HG03432 (cell line): ENCODE measurements around the gene SCFD1.
"Not testable (repeated sequence)": the region's sequence is repeated elsewhere in the genome, so short reads cannot be mapped to it uniquely, and the experiment has no call there.

Source experiments
- ATAC-seq: cut with Tn5 transposase; IDR thresholded peaks from one replicate; pipeline ENCODE4 v1.9.1; 2021; ENCODE audit warnings: mild to moderate bottlenecking, moderate library complexity; ENCODE audit not compliant: unreplicated experiment

The SCFD1 gene

GRCh38 chr14:30673071-30673470, 51.0 kb downstream of the SCFD1 start:
- ATAC-seq = no peak

DNA sequence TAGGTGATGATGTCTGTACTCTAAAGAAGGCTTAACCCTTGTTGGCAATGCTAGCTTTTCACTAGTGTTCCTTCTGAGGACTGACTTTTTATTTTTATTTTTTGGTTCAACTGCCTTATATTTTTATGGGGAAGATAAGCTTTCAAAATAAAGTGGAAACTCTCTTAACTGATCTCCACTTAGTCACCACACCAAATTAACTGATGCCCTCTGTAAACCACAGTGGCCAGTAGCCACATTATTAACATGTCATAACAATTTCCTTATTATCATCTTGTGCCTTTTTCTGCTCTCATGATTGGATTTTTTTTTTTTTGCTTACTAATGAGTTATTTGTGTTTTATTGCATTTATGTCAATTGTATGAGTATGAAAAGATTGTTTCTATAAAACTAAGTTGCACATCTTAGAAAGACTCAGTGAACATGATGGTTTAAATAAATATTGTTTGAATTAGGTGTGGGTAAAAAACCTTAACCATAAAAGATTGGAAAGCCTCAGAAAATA, 56.9 kb downstream of the SCFD1 start:
- ATAC-seq = no peak

- ATAC-seq = no peak
These were observed 57.9 kb downstream of the SCFD1 start for GRCh38 chr14:30680036-30680435.

GRCh38 chr14:30680776-30681175, 58.7 kb downstream of the SCFD1 start:
- not testable (repeated sequence) for ATAC-seq

DNA sequence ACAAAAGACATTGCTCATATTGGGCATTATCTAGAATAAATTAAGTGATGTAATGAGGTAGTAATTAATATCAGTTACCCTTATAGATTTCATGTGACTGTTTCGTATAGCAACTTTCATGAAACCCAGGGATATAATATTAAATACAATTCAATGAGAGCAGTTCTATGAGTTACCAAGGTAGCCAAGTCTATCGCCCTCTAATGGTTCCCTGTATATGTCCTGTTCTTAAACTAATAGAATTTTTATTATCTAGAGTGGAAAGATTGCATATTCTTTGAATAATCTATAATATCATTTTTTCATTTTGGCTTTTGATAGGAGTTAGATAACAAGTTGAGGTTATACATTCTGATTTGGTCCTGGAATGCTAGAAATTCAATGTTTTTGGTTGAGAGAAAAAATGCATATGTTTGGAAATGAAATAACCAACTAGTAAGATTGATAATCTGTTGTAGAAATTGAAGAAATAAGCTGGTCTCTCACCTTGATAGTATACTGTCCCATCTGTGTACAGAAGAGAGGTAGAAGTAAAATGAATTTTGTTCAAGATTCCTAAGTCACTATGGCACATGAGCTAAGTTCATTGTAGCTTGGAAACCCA, 59.7 kb downstream of the SCFD1 start:
- ATAC-seq = no peak

DNA sequence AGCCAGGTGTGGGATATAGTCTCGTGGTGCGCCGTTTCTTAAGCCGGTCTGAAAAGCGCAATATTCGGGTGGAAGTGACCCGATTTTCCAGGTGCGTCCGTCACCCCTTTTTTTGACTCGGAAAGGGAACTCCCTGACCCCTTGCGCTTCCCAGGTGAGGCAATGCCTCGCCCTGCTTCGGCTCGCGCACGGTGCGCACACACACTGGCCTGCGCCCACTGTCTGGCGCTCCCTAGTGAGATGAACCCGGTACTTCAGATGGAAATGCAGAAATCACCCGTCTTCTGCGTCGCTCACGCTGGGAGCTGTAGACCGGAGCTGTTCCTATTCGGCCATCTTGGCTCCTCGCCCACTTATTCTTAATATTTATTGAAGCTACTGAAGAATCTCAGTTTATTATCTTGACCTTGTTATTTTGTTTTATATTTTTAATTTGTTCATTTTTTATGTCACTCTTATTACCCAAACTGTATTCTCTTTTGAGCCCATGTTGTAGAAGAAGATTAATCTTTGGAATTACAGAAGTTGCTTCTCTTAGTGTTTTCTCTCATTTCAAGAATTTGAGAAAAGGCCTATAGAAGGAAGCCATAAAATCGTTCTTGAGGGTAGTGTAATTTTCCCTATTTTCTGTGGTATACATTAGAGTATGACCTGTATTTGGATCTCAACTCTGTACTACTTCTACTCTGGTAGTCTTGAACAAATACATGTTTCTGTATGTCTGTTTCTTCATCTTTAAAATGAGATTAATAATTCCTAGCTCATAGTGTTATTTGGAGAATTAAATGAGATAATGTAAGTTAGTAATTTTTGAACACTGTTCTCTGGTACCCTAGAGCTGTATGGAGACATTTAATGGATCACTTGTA, 68.6 kb downstream of the SCFD1 start:
- ATAC-seq = not testable (repeated sequence)

DNA sequence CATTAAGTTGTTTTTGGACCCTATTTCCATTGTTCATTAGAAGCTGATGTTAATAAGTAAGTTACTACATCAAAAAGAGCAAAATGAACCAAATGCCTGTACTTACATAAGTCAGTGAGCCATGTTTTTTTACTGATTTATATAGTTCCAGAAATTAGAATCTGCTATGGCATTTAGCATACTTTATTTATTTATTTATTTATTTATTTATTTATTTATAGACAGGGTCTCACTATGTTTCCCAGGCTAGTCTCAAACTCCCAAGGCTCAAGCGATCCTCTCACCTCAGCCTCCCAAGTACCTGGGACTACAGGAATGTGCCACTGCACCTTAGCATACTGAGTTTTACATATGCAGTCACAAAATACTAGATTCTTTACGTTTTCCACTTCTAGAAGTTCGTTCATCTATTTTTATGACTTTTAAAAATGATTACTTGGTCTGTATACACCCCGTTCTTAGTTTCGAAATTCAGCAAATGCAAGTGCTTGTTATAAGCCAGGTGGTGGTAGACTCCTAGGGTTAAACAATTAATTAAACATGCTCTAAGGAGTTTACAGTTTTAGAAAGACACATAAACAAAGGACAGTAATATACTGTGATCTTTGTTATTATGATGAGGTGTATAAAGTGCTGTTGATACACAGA, 69.8 kb downstream of the SCFD1 start:
- ATAC-seq = no peak

DNA sequence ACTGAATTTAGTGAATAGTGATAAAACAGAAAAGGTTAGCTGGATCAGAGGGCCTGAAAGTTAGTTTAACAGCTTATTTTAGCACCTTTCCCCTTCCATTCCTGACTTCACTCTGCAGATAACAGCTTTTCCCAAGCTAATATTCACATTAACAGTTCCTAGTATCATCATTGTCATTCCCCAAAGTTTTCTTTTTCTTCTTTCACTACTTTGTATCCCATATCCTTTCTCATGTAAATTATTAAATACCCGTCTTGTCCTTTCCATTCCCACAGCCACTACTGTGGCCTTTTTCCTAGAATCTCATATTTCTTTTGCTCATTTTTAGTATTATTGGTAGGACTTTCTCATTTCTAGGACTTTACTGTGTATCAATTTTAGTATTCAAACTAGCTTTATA, 70.5 kb downstream of the SCFD1 start:
- ATAC-seq = no peak

- no peak for ATAC-seq
These were observed 76.3 kb downstream of the SCFD1 start for GRCh38 chr14:30698463-30698862.

DNA sequence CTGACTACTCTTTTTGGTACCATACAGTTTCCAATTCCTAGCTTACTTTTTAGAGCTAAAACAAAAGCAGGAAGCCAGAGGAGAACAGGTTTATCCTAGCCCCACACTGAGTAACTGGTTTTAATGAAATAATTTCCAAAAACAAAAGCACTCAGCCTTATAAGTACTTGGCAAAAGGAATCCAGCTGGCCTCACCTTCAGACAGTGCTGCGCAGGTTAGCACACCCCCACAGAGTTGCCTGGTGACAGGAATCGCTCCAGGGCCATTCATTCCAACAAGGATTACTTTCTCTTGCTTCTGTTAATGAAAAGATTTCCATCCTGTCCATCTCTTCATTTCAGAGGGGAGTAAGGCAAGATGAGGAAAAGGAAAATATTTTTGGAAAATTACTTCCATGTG, 84.6 kb downstream of the SCFD1 start:
- no peak for ATAC-seq

- no peak for ATAC-seq
These were observed 86.0 kb downstream of the SCFD1 start for GRCh38 chr14:30708157-30708556.

GRCh38 chr14:30709201-30709600, 87.1 kb downstream of the SCFD1 start:
- ATAC-seq = no peak

GRCh38 chr14:30710876-30711275, 88.8 kb downstream of the SCFD1 start:
- no peak for ATAC-seq

GRCh38 chr14:30719137-30719536, 97.0 kb downstream of the SCFD1 start:
- ATAC-seq = no peak

DNA sequence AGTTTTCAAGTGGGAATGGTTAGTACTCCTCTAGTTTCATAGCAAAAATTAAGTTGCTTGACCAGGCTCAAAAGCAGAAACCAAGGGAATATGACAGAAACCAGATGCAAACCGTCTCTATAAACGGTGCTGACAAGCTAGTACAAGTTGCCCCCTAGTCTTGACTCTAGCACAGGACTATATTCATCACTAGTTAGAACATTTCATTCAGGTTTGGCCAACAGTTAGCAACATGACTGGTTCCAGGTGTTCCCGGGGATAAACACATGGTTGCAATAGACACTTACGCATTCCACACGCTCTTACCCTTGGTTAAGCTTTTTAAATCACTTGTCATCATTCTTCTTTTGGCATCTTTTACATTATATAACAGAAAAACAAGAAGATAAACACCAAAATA, 103.6 kb downstream of the SCFD1 start:
- ATAC-seq = no peak

- ATAC-seq = no peak
These were observed 106.4 kb downstream of the SCFD1 start for GRCh38 chr14:30728471-30728870.

DNA sequence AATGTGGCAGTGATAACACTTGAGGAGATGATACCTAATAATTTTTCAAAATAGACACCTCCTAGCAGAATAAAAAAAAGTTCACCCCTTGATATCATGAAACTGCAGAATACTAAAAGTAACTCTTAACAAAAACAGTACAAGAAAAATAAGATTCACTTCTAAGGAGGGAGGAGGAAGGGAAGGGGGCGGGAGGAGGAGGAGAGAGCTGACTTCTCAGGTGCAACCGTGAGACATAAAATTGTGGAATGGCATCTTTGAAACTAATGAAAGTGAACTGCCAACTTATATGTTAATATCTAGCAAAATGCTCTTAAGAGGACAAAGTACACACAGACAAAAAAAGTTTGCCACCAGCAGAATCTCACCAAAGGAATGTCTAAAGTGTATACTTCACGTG, 115.8 kb downstream of the SCFD1 start:
- ATAC-seq = no peak

DNA sequence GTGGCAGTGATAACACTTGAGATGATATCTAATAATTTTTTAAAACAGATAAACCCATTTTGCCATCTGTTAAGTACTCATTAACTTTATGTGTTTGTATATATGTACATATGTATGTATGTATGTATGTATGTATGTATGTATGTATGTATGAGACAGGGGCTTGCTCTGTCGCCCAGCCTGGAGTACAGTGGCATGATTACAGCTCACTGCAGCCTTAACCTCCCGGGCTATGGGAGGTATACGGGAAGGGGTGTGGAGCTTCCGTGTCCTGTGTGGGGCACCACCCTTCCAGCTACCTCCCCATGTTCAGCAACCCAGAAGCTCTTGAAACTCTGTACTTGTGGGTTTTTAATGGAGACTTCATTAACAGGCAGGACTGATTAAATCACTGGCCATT, 116.9 kb downstream of the SCFD1 start:
- no peak for ATAC-seq

GRCh38 chr14:30748343-30748742, 126.2 kb downstream of the SCFD1 start:
- no peak for ATAC-seq

- ATAC-seq = no peak
These were observed 129.7 kb downstream of the SCFD1 start for GRCh38 chr14:30751646-30752416.

- no peak for ATAC-seq
These were observed 131.3 kb downstream of the SCFD1 start for GRCh38 chr14:30753452-30753851.
